GM20000 (cell line): ENCODE results near the gene KDM5A.
"Not testable (repeated sequence)": the region's sequence is repeated elsewhere in the genome, so short reads cannot be mapped to it uniquely, and the experiment has no call there.

Experiments used
- DNase-seq: peaks from one replicate; pipeline ENCODE4 v3.0.0; 2012; ENCODE audit warnings: low spot score
- TF ChIP-seq, protein P1 (sequence below): IDR thresholded peaks from 2 replicates; pipeline ENCODE4 v1.5.1; 2012; ENCODE audit warnings: mild to moderate bottlenecking, control low read depth; ENCODE audit errors: extremely low read depth, missing control alignments

KDM5A gene

DNA sequence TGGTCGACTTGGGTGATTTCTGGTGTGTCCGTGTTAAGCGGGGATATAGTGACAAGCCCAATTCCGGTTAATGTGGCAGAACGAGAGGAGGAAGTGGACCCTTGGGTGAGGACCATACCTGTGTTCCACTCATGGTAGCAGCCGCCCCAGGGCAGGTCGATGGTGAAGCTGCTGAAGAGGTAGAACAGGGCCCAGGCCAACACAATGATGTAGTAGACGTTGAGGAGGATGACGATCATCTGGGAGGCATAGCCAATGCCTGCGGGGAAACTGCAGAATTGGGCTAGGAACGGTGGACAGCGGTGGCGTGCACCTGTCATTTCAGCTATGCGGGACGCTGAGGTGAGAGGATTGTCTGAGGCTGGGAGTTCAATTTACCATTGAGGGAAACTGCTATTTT, 146.6 kb downstream of the KDM5A start:
- DNase-seq = no peak
- TF ChIP-seq, protein P1, sequence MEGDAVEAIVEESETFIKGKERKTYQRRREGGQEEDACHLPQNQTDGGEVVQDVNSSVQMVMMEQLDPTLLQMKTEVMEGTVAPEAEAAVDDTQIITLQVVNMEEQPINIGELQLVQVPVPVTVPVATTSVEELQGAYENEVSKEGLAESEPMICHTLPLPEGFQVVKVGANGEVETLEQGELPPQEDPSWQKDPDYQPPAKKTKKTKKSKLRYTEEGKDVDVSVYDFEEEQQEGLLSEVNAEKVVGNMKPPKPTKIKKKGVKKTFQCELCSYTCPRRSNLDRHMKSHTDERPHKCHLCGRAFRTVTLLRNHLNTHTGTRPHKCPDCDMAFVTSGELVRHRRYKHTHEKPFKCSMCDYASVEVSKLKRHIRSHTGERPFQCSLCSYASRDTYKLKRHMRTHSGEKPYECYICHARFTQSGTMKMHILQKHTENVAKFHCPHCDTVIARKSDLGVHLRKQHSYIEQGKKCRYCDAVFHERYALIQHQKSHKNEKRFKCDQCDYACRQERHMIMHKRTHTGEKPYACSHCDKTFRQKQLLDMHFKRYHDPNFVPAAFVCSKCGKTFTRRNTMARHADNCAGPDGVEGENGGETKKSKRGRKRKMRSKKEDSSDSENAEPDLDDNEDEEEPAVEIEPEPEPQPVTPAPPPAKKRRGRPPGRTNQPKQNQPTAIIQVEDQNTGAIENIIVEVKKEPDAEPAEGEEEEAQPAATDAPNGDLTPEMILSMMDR = no peak

DNA sequence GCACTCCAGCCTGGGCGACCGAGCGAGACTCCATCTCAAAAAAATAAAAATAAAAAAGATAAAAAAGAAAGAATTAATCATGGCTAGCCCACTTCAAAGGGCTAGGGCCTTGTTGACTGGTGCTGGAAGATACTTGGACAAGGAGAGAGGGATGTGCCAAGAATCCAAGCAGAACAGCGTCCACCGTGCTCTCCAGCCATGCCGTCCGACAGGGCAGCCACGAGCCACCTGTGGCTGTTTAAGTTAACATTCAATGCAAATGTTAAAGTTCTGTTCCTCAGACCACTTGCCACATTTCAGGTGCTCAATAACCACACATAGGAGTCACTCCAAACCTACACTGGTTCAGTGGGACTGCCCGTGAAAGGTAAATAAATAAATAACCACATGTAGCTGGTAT, 147.9 kb downstream of the KDM5A start:
- TF ChIP-seq, protein P1 = no peak
- no peak for DNase-seq

DNA sequence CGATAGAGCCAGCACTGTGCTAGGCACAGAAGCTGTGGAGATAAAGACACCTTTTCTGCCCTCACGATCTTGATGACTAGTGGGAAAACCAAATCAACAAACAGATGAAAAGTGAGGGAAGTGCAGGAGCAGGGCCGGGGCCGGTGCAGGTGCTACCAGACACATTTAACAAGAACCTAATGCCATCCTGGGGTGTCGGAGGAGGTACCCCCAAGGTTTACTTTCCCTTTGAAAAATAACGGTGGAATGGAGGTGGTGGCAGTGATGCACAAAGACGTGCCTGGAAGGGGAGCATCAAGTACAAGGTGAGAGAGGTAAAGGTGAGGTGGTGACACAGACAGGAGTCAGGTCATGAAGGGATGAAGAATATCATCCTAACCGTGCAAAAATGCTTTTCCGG, 148.6 kb downstream of the KDM5A start:
- TF ChIP-seq, protein P1 = no peak
- no peak for DNase-seq

DNA sequence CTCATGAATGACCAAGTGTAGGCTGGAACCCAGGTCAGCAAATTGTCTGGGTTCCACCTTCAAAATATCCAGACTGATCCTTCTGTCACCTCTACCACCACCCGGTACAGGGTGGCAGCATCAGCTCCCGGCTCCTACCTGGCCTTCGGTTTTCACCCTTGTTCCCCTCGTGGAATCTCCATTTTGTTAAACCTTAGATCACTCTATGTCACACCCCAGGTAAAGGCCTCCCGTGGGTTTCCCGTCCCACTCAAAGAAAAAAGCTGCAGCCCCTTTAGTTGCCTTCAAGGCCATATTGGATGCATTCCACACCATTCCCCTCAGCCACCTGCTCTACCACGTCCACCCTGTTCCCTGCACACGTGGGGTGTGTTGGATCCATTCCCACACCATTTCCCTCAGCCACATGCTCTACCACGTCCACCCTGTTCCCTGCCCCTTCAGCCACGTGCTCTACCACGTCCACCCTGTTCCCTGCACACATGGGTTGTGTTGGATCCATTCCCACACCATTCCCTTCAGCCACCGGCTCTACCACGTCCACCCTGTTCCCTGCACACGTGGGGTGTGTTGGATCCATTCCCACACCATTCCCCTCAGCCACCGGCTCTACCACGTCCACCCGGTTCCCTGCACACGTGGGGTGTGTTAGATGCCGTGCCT, 150.3 kb downstream of the KDM5A start:
- no peak for DNase-seq
- TF ChIP-seq, protein P1 = no peak

DNA sequence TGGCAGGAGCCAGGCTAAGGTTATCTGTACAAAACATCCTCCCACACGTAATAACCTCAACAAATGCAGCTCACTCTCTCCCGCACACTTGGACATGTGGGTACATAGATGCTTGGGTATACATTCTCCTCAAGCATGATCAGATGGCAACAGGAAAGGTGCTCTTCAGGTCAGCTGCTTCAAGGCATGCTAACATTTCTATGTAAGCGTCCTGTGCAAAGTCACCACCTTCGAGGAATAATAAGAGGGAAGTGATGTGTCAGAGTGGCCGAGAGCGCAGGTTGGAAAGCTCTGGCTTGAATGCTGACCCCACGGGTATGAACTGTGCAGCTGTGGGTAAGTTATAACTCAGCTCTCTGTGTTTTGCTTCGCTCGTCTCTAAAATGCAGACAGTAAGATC, 151.0 kb downstream of the KDM5A start:
- DNase-seq = no peak
- TF ChIP-seq, protein P1 = no peak

DNA sequence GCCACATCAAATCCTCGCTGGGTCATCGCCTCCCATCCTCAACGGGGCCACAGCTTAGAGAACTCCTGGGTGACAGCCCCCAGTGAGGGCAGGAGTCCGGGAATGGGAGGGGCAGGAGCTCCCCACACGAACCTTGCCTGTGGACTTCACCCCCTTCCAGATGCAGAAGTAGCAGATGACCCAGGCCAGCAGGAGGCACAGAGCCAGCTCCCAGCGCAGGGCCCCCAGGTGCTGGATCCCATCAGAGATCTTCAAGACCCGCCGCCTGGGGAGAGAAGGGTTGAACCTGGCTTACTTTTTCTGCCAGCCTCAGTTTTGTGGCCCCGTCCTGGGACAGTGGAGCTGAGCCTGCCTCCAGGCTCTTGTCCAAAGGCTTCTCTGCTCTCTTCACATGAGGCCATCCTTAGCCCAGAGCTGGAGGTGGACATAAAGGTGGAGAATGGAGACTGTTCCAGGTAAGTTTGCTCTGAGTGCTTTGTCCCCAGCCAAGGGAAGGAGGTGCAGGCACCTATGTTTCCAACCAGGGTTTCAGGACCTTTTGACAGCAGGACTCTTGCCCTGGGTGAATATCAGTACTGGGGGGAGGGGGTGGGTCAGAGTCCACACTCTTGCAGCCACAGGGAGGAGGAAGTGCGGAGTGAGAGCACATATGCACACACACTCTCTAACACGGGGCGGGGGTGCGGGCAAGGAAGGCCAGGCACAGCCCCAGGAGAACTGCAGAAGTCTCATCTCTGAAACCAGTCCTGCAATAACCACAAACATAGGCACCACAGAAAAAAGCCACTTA, 151.9 kb downstream of the KDM5A start:
- TF ChIP-seq, protein P1 = no peak

DNA sequence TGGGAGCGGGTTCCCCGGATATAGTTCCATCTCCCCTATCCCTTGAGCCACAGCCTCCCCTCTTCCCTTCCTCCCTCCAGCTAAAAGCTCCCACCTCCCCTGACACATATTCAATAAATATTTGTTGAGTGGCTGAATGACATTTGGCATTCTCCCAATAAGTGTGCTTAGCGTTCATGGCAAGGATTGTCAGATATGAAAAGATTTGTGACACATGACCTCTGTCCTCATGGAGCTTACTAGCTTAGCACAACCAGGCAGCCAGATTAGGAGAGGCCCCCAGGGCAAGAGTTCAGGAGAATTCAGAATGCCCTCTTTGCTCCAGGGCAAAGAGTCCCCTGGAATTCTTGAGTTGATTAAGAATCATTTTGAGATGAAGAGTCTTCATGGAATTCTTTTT, 152.7 kb downstream of the KDM5A start:
- TF ChIP-seq, protein P1 = no peak
- no peak for DNase-seq

More for the DNA sequence above, 151.9 kb downstream of the KDM5A start:
- DNase-seq = no peak

DNA sequence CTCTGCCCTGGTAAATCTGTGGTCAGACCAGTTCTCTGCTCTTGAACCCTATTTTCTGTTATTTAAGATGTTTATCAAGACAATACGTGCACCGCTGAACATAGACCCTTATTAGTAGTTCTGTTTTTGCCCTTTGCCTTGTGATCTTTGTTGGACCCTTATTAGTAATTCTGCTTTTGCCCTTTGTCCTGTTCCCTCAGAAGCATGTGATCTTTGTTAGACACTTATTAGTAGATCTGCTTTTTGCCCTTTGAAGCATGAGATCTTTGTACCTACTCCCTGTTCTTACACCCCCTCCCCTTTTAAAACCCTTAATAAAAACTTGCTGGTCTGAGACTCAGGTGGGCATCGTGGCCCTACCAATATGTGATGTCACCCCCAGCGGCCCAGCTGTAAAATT, 153.2 kb downstream of the KDM5A start:
- DNase-seq = not testable (repeated sequence)
